Natural killer cell (primary cell): Measurements from ENCODE around the gene SPEF2. TPM values are rescaled to one million over a fixed set of nuclear protein-coding genes. Genes with fewer than 3 reads are reported as not detected.

Experiments used
- ATAC-seq, 3 donors: fragments of 150-1000 bp in 2 of 3; fragments of 200-7000 bp in 1 of 3; cut with Tn5 transposase; 1 replicate in 1 of 3; 2 replicates in 2 of 3; pipeline ENCODE4 v1.10.0; 2021; ENCODE audit warnings: mild to moderate bottlenecking in 2 of 3, moderate library complexity in 2 of 3
- DNase-seq, 2 donors: peaks; one replicate each; pipeline versions ENCODE4 v3.0.0 to v3.0.0-alpha.2; 2013 to 2021; ENCODE audit warnings: mixed read lengths in 1 of 2
- H3K27ac ChIP-seq: one replicate; pipeline ENCODE4 v1.5.1; 2013; ENCODE audit warnings: mild to moderate bottlenecking, low read length
- H3K27me3 ChIP-seq: one replicate; pipeline ENCODE4 v1.6.1; 2013; ENCODE audit warnings: low read length; ENCODE audit not compliant: control insufficient read depth, insufficient read depth
- H3K36me3 ChIP-seq: one replicate; pipeline ENCODE4 v1.6.1; 2013; ENCODE audit warnings: low read length; ENCODE audit not compliant: control insufficient read depth, insufficient read depth
- H3K4me1 ChIP-seq: one replicate; pipeline ENCODE4 v1.6.1; 2013; ENCODE audit warnings: low read length; ENCODE audit not compliant: control insufficient read depth, insufficient read depth
- H3K4me3 ChIP-seq: one replicate; pipeline ENCODE4 v1.5.1; 2013; ENCODE audit warnings: low read length
- H3K9me3 ChIP-seq: one replicate; pipeline ENCODE4 v1.6.1; 2013; ENCODE audit warnings: low read length; ENCODE audit not compliant: control insufficient read depth, insufficient read depth
- H3K27ac Mint-ChIP-seq, 2 donors: one replicate each; pipeline ENCODE4 v1.8.0; 2022; ENCODE audit warnings: mild to moderate bottlenecking in 2 of 2, mixed read lengths in 2 of 2, moderate library complexity in 1 of 2
- H3K27me3 Mint-ChIP-seq, 2 donors: one replicate each; pipeline ENCODE4 v1.8.0; 2022; ENCODE audit warnings: low read depth in 2 of 2, mixed read lengths in 2 of 2
- H3K36me3 Mint-ChIP-seq: one replicate; pipeline ENCODE4 v1.8.0; 2022; ENCODE audit warnings: mixed read lengths
- H3K4me1 Mint-ChIP-seq, 2 donors: one replicate each; pipeline ENCODE4 v1.8.0; 2022; ENCODE audit warnings: mixed read lengths in 2 of 2
- H3K4me3 Mint-ChIP-seq: one replicate; pipeline ENCODE4 v1.8.0; 2022; ENCODE audit warnings: mild to moderate bottlenecking, moderate library complexity, mixed read lengths
- H3K9me3 Mint-ChIP-seq, 2 donors: one replicate each; pipeline ENCODE4 v1.8.0; 2022; ENCODE audit warnings: mixed read lengths in 2 of 2
- CTCF ChIP-seq: fragments of 200-600 bp; IDR thresholded peaks from one replicate; pipeline ENCODE4 v1.8.0; 2022; ENCODE audit warnings: antibody characterized with exemption
- WGBS: methylation state at CpG from one replicate; pipeline ENCODE4 v1.1.7; 2013; ENCODE audit warnings: missing lambda C conversion rate; ENCODE audit not compliant: insufficient coverage; 5-methylcytosine and 5-hydroxymethylcytosine counted together
- intact Hi-C: fragments of 100-400 bp; cut with micrococcal nuclease; formaldehyde crosslinking; loops from one replicate; pipeline ENCODE4 v1.14.2; 2022
- total RNA-seq, 4 donors: library from RNA; stranded (reverse); fragments of 120-200 nt in 1 of 4; gene quantifications; one replicate each; pipeline versions ENCODE4 v1.2.3 to v1.2.4, GENCODE V29; 2013 to 2022

The SPEF2 gene
- total RNA-seq, 3 donors from 2014 or later (not counting 1 experiment from before 2014, with no cell fraction given), result 6.2 to 13.1 (median 8.5) TPM

- no peaks in the 10 kb centered on the region for H3K4me1 ChIP-seq
- ATAC-seq (no peak), DNase-seq (no peak)
Measured at GRCh38 chr5:35717718-35718117, 100.1 kb downstream of the SPEF2 start.

GRCh38 chr5:35735718-35736117 lies 118.1 kb downstream of the SPEF2 start:
- H3K36me3 Mint-ChIP-seq, result no peaks in the 10 kb centered on the region
- H3K27ac ChIP-seq, result no peak overlapping the region
- H3K36me3 ChIP-seq, result no peaks in the 10 kb centered on the region
- no peak overlapping the region for H3K27ac Mint-ChIP-seq
- no peak for DNase-seq
- no peak overlapping the region for H3K4me3 ChIP-seq
- H3K27me3 ChIP-seq, result no peaks in the 10 kb centered on the region
- H3K4me1 Mint-ChIP-seq, result no peaks in the 10 kb centered on the region
- H3K9me3 Mint-ChIP-seq, result no peaks in the 10 kb centered on the region
- H3K4me3 Mint-ChIP-seq, result no peak overlapping the region
- WGBS, result 92% methylated on average over 2 of the region's 3 CpGs
- H3K9me3 ChIP-seq, result no peaks in the 10 kb centered on the region
- no peak for TF ChIP-seq CTCF
- no peaks in the 10 kb centered on the region for H3K4me1 ChIP-seq
- ATAC-seq, result no peak
- H3K27me3 Mint-ChIP-seq, result no peaks in the 10 kb centered on the region
- intact Hi-C loops, result no loop called here

More at GRCh38 chr5:35717718-35718117, 100.1 kb downstream of the SPEF2 start:
- 79% methylated on average over 5 of the region's 5 CpGs for WGBS
- Mint-ChIP-seq H3K4me3 (no peak overlapping the region), H3K27ac (no peak overlapping the region), H3K36me3 (no peaks in the 10 kb centered on the region), H3K4me1 (no peaks in the 10 kb centered on the region), H3K9me3 (no peaks in the 10 kb centered on the region), H3K27me3 (no peaks in the 10 kb centered on the region)
- TF ChIP-seq CTCF, result no peak
- Histone ChIP-seq H3K4me3 (no peak overlapping the region), H3K27ac (no peak overlapping the region), H3K27me3 (no peaks in the 10 kb centered on the region), H3K36me3 (no peaks in the 10 kb centered on the region), H3K9me3 (no peaks in the 10 kb centered on the region)
- intact Hi-C loops, result no loop called here

GRCh38 chr5:35736280-35736679 lies 118.6 kb downstream of the SPEF2 start:
- no peak overlapping the region for H3K27ac Mint-ChIP-seq
- TF ChIP-seq CTCF, result no peak
- ATAC-seq, result peak in 1 of 3 donors; percentile 25
- H3K36me3 Mint-ChIP-seq, result no peaks in the 10 kb centered on the region
- Histone ChIP-seq H3K36me3 (no peaks in the 10 kb centered on the region), H3K4me3 (no peak overlapping the region), H3K9me3 (no peaks in the 10 kb centered on the region), H3K27ac (no peak overlapping the region), H3K4me1 (no peaks in the 10 kb centered on the region), H3K27me3 (no peaks in the 10 kb centered on the region)
- no peaks in the 10 kb centered on the region for H3K27me3 Mint-ChIP-seq
- intact Hi-C loops, result no loop called here
- no peak overlapping the region for H3K4me3 Mint-ChIP-seq
- H3K9me3 Mint-ChIP-seq, result peaks cover 0 to 3% of the 10 kb centered on the region in 2 donors
- H3K4me1 Mint-ChIP-seq, result no peaks in the 10 kb centered on the region
- no peak for DNase-seq

GRCh38 chr5:35741126-35741716 lies 123.6 kb downstream of the SPEF2 start:
- no peak overlapping the region for H3K4me3 Mint-ChIP-seq
- Histone ChIP-seq H3K9me3 (peaks cover 3% of the 10 kb centered on the region), H3K4me1 (no peaks in the 10 kb centered on the region), H3K4me3 (no peak overlapping the region), H3K27ac (no peak overlapping the region), H3K36me3 (no peaks in the 10 kb centered on the region), H3K27me3 (no peaks in the 10 kb centered on the region)
- intact Hi-C loops, result no loop called here
- DNase-seq, result no peak
- no peak for ATAC-seq
- no peaks in the 10 kb centered on the region for H3K4me1 Mint-ChIP-seq
- no peak for TF ChIP-seq CTCF
- H3K9me3 Mint-ChIP-seq, result peaks cover 0 to 3% of the 10 kb centered on the region in 2 donors
- H3K27me3 Mint-ChIP-seq, result no peaks in the 10 kb centered on the region
- WGBS, result 79% methylated on average over 5 of the region's 5 CpGs
- no peak overlapping the region for H3K27ac Mint-ChIP-seq
- peaks cover 3% of the 10 kb centered on the region for H3K36me3 Mint-ChIP-seq
